A673 (cell line): ENCODE results near the gene FETUB.

Experiments
- CTCF ChIP-seq: fragments of 300-800, 200-600 bp; sonication (generic); conservative IDR thresholded peaks from 2 replicates; pipeline ENCODE4 v1.5.1; 2017; ENCODE audit warnings: low read depth, mild to moderate bottlenecking, antibody characterized with exemption, low read length, moderate library complexity, mixed read lengths
- EZH2 ChIP-seq: fragments of 200-600 bp; sonication (generic); IDR thresholded peaks from 2 replicates; pipeline ENCODE4 v1.6.1; 2017; ENCODE audit warnings: borderline replicate concordance, low read depth, mild to moderate bottlenecking, mixed read lengths, antibody characterized with exemption, low read length; ENCODE audit not compliant: poor library complexity, severe bottlenecking

- TF ChIP-seq EZH2, result no peak
- TF ChIP-seq CTCF, result no peak
These were observed 45.5 kb upstream of the FETUB start for GRCh38 chr3:186594591-186595113.
